ENCODE results near the gene PDCD2. TPM values are rescaled to one million over a fixed set of nuclear protein-coding genes. Genes with fewer than 3 reads are reported as not detected.
"Not testable (repeated sequence)": the region's sequence is repeated elsewhere in the genome, so short reads cannot be mapped to it uniquely, and the experiment has no call there.

PDCD2 gene
- total RNA-seq, 1 donor from 2014 or later = 47.9 TPM

- peak; percentile 94 to 97 for DNase-seq (ENCODE audit: low read depth in 2 of 2)
Measured at GRCh38 chr6:170552765-170553533, 31.5 kb downstream of the PDCD2 start, which contains the start of gene PSMB1. Gene PSMB1, minus strand, starts transcription at chr6:170553307. Its CDS starts 65 bp downstream, at chr6:170553242.

GRCh38 chr6:170545405-170545804, 39.0 kb downstream of the PDCD2 start:
- no peak for DNase-seq (ENCODE audit: low read depth in 2 of 2)

- DNase-seq (ENCODE audit: low read depth in 2 of 2) = no peak
Measured at GRCh38 chr6:170542031-170542719, 42.3 kb downstream of the PDCD2 start.

- no peak for DNase-seq (ENCODE audit: low read depth in 2 of 2)
Measured at GRCh38 chr6:170537329-170537728, 47.1 kb downstream of the PDCD2 start.

- DNase-seq (ENCODE audit: low read depth in 2 of 2) = no peak
Measured at GRCh38 chr6:170536671-170537070, 47.8 kb downstream of the PDCD2 start.

- DNase-seq (ENCODE audit: low read depth in 2 of 2) = no peak
Measured at GRCh38 chr6:170535004-170535403, 49.4 kb downstream of the PDCD2 start.

- DNase-seq (ENCODE audit: low read depth in 2 of 2) = no peak
Measured at GRCh38 chr6:170533792-170534191, 50.6 kb downstream of the PDCD2 start.

- DNase-seq (ENCODE audit: low read depth in 2 of 2) = no peak
Measured at GRCh38 chr6:170532867-170533488, 51.5 kb downstream of the PDCD2 start.

- DNase-seq (ENCODE audit: low read depth in 2 of 2) = peak; percentile 37 to 75
Measured at GRCh38 chr6:170529839-170530469, 54.5 kb downstream of the PDCD2 start.

- not testable (repeated sequence) for DNase-seq (ENCODE audit: low read depth in 2 of 2)
Measured at GRCh38 chr6:170527995-170528394, 56.4 kb downstream of the PDCD2 start.

GRCh38 chr6:170525795-170526194, 58.6 kb downstream of the PDCD2 start:
- no peak for DNase-seq (ENCODE audit: low read depth in 2 of 2)

Other genes starting within 250 kb of the PDCD2 start
- 312 and 347 TPM in 2 replicates for gene PSMB1, start 31.3 kb downstream of the PDCD2 start, total RNA-seq
- gene TBP, start 30.3 kb downstream of the PDCD2 start, total RNA-seq = 6.3 and 8.7 TPM in 2 replicates